ENCODE data around the gene TMEFF2.

The TMEFF2 gene

DNA sequence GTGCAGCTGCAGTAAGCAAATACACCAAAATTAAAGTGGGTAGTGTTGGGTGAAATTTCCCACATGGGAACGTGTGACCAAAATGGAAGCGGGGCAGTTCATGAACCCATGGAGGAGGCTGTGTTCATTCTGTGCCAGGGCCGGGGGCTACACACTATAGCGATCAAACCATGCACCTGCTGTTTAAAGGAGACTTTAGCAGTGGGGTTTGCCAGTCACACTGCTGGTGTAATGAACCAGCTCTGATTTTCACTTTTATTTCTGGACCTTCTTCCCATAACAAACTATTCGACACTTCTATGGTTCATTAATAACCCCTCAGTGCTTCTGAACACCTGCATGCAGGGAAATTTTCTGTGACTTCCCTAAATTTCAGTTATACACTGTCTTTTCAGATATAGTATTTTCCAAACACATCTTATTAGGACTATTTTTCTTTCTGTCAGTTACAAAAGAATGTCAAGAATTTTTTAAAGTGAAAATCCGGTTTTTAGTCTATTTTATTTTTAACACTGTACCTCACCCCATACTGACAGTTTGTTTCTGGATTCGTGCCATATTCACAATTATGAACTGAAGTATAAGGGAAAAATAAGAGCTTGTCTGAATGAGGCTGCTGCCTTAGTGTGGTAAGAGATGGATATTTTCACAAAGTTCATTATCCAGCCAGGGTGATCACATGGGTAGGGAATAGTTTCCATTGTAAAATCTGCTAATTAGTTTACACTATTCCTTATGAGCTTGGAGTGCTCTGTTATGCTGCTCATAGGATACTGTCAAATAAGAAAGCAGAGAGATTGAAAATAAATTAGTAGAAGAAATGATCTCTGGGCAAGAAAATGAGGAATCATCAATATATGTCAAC, 236.5 kb downstream of the TMEFF2 start:
- no peak for FAIRE-seq

DNA sequence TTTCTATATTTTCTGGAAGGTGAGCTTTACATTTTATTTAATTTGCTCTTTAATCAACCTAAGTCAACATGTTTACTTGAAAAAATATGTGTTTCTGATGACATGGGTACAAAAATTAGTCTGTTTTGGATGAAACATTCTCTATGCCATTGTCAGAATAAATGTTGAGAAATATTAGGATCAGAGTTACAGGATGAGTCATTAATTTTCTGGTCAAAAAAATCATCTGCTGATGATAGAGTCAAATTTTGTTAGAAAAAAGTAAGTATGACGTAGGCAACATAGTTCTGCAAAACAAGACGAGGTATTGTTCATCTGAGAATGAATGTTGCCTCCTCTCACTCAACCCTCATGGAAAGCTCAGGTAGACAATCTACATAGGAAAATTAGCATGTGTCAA, 240.3 kb downstream of the TMEFF2 start:
- FAIRE-seq, result no peak

DNA sequence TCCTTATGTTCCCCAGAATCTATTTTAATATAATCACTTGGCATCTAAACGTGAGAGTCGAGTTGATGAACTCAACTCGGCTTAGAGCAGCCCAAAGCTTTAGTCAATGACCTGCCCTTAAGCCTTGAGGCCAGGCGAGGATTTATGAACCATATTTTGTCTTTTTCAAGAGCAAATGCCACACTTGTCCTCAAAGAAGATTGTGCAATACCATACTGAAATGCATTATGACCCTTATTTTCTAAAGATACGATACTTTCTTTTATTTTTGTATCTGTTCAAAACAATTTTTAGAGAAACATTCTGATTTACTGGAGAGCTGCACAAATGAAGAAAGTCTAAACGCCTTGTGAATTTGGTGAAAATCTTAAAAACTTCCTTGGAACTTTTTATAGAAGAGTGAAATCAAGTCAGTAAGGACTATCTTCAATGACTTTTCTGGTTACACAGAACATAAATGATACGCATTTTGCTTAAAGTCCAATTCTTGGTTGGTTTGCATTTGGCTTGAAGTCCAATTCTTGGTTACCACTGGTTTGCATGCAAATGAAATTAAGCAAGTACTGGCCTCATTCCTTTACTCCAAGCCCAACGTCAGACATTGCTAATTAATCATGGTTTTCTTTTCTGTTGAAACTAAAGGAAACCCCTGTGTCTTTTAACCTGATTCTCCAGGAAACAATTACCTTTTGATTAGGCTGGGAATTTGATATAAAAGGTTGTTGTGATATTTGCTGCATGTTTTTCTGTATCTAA, 242.0 kb downstream of the TMEFF2 start:
- no peak for FAIRE-seq

DNA sequence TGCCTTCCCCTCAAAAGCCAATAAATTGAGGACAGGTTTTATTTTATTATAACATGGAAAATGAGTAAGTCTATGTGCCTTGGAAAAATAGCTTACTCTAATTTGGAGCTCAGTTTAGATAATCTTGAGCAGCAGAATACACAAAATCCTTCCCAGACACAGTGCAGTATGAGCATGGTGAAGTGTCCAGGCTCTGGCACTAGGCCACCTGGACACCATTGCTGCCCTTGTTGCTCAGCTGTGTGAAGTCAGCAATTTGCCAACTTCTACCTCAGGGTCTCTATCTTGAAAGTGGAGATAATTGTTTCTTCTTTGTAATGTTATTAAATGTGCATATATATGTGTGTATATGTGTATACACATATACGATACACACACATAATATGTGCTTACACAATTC, 242.9 kb downstream of the TMEFF2 start:
- FAIRE-seq, result no peak

DNA sequence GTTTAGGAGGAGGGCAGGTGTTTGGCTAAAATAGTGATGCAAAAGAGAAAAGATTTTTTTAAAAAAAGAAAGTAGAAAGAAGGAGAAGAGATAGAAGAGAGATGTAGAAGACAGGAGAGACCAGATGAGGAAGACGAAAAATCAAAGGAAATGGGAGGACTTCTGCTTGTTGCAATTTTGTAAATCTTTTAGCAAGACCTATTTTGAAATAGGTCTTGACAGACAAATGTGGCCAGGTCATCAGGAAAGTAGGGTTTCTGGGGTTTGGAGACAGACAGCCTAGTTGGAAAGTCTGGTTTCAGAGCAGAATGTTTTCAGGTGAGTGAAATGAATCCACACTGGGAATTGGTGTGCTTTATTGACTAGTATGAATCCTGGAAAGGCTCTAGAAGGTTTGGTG, 243.4 kb downstream of the TMEFF2 start:
- FAIRE-seq, result no peak

DNA sequence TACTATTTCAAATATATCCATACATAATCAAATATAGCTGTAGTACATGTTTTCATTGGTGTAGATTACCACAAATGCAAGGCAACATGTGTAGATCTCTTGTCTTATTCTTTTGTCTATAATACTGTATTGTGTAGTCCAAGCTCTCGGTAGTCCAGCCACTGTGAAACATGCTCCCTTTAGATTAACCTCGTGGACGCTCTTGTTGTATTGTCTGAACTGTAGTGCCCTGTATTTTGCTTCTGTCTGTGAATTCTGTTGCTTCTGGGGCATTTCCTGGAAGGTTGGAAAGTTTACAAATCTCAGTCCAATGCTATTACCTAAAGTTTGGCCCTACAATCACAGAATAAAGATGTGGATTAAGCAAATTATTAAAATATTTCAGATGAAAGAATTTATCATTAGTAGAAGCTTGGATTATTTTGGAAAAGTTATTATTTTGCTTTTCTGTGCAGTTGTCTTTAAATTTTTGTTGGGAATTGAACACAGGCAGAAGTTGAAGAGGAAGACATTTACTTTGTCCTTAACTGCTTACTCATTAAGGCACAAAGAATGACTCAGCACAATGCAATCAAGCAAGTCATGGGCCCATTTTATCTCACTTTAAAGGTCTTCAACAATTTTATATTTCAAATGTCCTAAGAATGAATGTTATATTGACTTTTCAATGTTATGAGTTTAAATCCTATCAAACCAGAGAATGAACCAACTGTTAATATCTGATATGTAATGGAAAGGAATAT, 244.4 kb downstream of the TMEFF2 start:
- no peak for FAIRE-seq

DNA sequence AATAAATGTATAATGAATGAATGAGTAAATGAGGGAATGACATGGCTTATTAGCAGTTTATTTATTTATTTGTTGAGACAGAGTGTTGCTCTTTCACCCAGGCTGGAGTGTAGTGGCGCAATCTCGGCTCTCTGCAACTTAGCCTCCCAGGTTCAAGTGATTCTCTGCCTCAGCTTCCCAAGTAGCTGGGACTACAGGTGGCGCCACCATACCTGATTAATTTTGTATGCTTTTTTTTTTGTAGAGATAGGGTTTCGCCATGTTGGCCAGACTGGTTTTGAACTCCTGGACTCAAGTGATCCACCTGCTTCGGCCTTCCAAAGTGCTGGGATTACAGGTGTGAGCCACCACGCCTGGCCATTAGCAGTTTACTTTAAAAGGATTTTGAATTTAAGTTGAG, 247.5 kb downstream of the TMEFF2 start:
- FAIRE-seq, result no peak

DNA sequence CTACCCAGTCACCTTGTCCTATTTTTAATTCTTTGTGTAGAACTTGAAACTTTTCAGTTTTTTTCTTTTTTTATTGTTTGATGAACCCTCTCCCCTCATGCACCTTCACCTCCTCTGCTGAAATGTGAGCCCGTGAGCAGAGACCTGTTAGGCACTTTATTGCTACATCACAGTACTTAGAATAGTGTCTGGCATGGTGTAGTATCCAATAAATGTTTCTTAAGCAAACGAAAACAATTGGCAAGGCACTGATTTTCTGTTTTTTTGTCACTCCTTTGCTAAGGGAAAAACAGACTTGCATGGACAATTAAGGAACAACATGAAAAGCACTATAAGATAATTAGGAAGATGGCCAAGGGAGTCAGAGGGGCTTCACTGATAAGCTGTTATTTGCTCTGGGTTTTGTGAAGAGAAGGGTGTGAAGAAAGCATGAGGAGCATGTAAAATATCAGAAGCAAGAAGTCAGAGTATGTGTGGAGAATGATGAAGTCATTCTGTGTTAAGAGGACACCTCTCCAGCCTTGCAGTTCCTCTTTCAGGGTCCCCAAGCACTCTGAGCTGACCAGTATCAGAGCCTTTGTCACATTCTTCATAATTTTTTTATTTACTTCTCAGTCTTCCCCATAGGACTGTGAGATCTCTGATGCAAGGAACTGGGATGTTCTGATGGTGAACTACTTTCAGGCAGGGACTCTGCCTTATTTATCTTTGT, 248.1 kb downstream of the TMEFF2 start:
- no peak for FAIRE-seq

DNA sequence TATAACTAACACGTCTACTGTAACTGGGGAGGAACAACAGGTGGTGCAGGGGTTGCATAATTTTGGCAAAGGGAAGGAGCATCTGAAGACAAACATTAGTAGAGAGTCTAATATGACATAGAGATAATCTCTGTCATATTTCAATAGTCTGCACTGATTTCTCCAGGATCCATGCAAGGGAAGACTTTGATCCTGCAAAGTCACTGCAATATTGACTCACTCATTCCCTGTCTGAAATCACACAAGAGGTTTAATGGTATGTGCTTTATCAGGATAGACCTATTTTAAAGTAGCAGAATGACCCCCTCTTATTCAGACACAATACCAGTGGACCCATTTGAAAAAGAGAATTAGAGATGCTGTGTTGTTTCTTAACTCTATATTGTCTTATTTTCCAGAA, 249.1 kb downstream of the TMEFF2 start:
- FAIRE-seq, result no peak

DNA sequence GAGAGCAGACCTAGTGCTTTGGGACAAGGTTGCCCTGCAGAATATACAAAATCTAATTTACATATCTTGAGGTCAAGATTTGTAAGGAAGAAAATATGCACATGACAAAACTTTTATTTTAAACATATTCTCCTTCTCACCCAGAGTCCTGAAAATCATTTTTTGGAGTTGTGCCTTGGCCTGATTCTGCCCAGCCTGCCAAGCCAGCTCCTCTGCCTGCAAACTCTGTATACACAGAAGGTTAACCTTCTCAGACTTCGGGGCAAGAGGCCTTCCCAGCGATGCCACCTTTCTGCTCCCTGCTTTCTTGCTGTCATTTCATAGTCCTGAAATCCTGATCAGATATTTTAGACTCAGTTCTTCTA, 252.0 kb downstream of the TMEFF2 start:
- FAIRE-seq, result no peak

DNA sequence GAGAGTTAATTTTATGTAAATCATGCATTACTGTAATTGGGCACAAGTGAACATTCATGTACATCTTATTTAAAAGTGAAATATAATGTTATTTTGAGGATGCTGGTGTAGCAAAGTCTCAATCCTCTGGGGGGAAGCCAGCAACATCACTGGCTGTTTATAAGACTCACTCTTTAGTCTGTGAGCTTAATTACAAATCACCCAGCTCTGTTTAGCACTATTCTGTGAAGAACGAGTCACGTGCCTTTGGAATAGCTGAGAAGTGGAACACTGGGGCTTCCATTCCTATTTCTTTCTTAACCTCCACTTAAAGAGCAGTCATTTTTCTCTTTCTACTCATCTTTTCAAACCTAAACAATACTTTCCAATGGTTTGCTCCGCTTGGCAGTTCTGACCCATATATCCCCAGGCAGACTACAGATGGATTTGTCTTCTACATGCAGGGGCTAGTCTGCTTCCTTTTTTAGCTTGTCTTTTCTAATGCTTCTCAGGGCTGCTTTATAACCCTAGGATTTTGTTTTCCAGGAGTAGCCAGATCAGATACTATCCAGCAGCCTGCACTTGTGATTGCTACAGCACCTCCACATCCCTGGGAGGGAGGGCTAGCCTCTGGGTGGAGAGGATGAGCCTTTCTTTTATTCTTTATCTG, 252.5 kb downstream of the TMEFF2 start:
- no peak for FAIRE-seq

DNA sequence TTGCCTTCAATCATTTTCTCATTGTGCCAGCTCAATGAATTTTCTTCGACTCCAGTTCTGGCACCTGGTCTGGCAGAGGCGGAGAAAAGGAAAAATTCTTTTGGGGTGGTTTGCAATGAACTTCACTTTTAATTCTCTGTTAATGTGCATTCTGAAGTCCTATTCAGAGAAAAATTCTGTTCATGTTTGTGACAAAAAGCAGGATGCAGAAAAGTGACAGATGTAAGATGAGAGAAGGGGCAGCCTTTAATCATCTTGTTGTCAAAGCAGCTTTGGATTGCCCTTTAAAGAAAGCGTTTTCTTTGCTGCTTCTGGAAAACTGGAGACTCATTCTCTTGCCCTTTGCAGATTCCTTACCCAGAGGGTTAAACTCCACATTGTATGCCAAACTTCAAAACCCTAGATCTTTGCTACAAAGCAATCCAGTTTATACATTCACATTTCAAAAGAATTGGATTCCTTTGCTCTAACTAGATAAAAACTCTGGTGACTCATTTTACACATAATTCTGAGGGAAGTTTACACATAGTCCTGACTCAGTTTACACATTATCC, 253.3 kb downstream of the TMEFF2 start:
- no peak for FAIRE-seq

DNA sequence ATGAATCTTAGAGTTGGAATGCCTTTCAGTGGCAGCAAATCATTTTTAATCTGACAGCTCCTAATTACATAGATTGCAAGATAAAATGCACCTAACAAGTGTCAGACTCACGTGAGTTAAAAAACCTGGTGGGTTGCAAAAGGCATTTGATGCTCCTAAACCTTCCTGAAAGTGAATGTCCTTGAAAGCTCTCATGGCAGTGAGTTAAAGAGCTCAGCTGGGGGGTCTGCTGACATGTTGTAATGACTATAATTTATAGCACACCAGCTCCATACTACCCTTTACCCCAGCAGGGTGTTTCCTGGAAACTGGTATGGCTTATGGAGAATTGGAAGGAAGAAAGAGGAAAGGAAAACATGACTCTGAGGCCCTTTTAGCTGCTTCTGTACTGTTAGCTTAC, 256.0 kb downstream of the TMEFF2 start:
- no peak for FAIRE-seq

DNA sequence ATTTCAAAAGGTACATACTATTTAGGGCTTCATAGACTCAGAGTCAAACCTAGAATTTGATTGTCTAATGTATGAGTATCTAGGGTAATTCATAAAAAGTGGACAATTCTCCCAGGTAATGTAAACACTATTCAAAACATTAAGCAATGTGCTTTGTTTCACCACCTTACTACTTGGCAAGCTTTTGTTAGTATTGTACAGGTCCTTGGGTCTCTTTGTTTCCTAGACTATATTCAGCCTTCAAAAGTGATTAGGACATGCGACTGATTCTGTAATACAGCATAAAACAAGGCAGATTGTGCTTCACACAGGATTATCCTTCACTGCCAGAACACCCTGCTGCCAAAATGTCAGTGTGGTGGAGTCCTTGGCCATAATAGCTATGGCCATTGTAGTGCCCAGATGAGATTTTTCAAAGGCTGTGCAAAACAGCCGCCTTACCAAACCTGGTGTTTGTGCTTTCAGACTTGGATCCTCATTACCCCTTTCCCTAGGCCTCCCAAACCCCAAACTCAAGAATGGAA, 257.8 kb downstream of the TMEFF2 start:
- no peak for FAIRE-seq

DNA sequence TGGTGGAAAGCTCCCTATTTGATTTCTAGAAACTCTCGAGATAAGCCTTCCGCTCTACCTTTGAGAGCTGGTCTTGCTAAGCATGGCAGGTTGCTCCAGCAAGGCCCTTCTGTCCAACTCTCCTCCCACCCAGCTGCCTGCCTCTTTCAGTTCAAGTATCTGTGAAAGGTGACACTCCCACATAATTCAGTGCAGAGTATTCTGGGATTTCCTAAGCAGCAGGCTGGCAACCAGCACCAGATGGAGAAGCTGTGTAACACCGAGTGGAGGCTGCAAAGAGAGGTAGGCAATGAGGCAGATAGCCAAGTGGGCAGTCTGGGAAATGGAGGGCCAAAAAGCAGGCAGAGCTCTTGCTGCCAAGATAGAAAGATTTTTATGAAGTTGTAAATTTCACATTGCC, 259.5 kb downstream of the TMEFF2 start:
- no peak for FAIRE-seq

DNA sequence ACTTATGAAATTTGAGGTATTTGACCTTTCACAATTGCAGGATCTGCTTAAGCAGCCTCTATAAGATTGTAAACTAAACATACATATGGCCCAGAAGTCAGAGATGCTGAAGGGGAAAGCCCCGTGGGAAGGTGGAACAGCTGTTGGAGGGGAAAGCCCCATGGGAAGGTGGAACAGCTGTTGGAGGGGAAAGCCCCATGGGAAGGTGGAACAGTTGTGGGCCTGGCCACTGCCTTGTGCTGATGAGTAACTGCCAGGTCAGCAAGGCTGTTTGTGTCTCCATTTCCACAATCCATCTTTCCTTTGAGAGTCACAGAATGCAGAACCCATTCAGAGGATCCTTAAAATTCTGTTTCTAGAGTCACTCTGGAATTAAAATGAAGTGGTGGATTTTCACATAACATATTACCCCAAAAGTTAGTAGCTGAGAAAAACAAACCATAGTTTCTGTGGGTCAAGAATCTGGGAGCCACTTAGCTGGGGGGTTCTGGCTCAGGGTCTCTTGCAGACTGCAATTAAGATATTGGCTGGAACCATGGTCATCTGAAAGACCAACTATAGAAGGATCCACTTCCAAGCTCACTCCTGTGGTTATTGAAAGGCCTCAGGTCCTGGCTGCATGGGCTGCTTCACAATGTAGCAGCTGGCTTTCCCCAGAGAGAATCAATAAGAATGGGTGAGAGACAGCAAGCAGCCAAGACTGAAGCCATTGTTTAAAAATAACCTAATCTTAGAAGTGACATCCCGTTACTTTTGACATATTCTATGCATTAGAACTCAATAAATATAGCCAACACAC, 261.2 kb downstream of the TMEFF2 start:
- no peak for FAIRE-seq

DNA sequence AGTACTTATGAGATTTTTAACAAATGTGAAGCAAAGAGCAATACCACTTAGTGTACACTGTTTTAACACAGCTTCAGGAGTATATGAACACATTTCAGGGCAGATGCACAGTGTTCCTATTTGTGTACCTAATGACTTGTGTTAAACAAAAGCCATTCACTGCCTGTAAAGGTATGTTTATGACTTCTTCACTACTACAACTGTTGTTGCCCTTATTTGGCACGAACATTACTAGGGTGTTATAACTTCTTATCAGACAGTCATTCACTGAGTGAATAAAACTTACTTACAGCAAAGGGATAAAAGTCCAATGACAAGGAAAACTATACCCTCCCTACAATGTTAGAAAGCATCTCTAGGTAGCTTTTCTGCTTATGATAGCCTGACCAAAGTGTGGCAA, 262.4 kb downstream of the TMEFF2 start:
- FAIRE-seq, result no peak

DNA sequence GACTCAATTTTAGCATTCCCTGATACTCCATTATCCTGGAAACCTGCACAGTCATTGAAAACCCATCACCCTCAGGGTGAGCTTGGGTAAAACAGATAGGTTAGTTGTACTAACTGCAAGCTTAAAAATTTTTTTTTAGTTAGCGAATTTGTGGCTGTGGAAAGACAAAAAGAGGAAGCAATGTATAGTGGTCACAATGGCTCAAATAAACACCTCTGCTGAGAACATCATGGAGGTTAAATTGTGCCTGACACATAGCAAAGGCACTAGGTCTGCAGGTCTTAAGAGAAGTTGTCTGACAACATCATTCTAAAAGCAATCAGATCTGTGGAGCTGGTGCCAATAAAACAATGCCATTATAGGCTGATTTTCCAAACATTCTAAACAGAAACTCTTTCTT, 263.4 kb downstream of the TMEFF2 start:
- no peak for FAIRE-seq

DNA sequence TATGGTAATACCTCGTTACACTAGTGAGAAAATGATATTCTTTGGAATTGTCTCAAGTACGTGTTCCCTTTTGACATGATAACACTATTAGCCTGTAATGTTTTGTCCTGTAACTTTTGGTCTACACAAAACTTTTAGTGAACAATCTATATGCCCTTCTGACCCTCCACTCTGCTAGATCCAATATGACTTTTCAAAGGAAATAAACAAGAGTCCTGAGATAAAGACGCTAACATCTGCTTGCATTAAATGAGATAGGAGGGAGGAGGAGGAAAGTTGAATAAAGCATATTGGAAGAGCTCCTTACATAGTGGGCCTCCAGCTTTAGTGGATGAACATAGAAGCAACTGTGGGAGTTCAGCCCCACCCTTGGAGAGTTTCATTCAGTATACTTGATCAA, 264.5 kb downstream of the TMEFF2 start:
- FAIRE-seq, result no peak

DNA sequence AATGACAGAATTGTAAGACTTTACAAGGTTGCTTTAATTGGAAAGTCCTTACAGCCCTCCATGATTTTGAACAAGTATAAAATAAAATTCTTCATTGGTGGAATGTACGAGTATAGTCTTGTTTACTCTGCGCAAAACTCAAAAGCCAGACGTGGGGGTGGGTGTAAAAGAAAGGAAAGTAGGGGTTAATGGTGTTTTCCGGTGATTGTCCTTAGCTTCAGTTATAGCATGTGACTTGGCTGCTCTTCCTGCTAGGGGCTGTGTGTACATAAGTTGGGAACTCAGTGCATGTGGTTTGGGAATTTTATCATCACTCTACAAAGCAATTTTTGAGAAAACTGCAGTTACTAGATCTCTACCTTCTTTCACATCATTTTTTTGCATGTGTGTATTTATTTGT, 265.4 kb downstream of the TMEFF2 start:
- FAIRE-seq, result no peak

DNA sequence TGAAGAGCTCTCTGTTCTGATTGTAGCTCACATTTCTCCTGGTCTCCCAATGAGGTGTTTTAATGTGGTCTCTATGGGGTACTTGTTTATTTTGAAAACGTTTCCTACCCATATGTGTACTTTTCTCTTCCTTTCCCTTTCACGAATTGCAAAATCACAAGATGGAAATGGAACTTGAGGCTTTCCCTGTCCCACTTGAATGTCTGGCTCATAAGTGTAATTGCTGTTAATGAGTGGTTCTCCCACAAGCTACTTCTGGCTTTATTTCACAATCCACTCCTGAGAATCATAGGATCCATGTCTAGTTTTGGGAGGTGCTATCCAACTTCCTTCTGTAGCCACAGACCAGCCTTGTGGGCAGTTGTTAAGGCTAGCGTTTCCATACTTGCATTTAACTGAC, 266.7 kb downstream of the TMEFF2 start:
- FAIRE-seq, result no peak

Data from islet of Langerhans (tissue), 1 donor.